HepG2 (cell line): ENCODE results near the gene ADAMTS4. TPM values are rescaled to one million over a fixed set of nuclear protein-coding genes. Genes with fewer than 3 reads are reported as not detected.

Experiments
- ETV6 ChIP-seq: sonication (generic); formaldehyde crosslinking; conservative IDR thresholded peaks from 2 replicates; pipeline ENCODE4 v1.4.0; 2020; ENCODE audit warnings: missing genetic modification reagents
- HCFC1 ChIP-seq: fragments of 150-350 bp; IDR thresholded peaks from 2 replicates; pipeline ENCODE4 v1.6.1; 2014; ENCODE audit warnings: low read depth, low read length
- HNRNPUL1 ChIP-seq: fragments of 200-400 bp; formaldehyde crosslinking; IDR thresholded peaks from 2 replicates; pipeline ENCODE4 v1.6.1; 2017; ENCODE audit warnings: low read depth, mild to moderate bottlenecking, low read length, moderate library complexity
- HOXA3 ChIP-seq: sonication (generic); formaldehyde crosslinking; IDR thresholded peaks from 2 replicates; pipeline ENCODE4 v1.5.0; 2020; ENCODE audit warnings: missing genetic modification reagents
- KLF6 ChIP-seq: IDR thresholded peaks from 2 replicates; pipeline ENCODE4 v1.8.0; 2016; ENCODE audit warnings: missing biosample characterization, missing genetic modification reagents
- KMT2B ChIP-seq: IDR thresholded peaks from 2 replicates; pipeline ENCODE4 v1.6.1; 2016; ENCODE audit warnings: missing genetic modification reagents, missing compliant biosample characterization
- PAX8 ChIP-seq: sonication (generic); formaldehyde crosslinking; IDR thresholded peaks from 2 replicates; pipeline ENCODE4 v1.8.0; 2022; ENCODE audit warnings: mild to moderate bottlenecking, missing genetic modification reagents, borderline replicate concordance
- POLR2AphosphoS5 ChIP-seq: IDR thresholded peaks from 2 replicates; pipeline ENCODE4 v1.6.1; 2012; ENCODE audit warnings: low read depth, low read length
- ZMYM4 ChIP-seq: sonication (generic); formaldehyde crosslinking; IDR thresholded peaks from 2 replicates; pipeline ENCODE4 v1.8.1; 2023; ENCODE audit warnings: mild to moderate bottlenecking, missing genetic modification reagents
- ZNF362 ChIP-seq: sonication (generic); formaldehyde crosslinking; IDR thresholded peaks from 2 replicates; pipeline ENCODE4 v1.4.0; 2020; ENCODE audit warnings: missing genetic modification reagents, mild to moderate bottlenecking, borderline replicate concordance
- ZNF678 ChIP-seq: sonication (generic); formaldehyde crosslinking; IDR thresholded peaks from 2 replicates; pipeline ENCODE4 v1.4.0; 2020; ENCODE audit warnings: mild to moderate bottlenecking, missing genetic modification reagents
- ZNF782 ChIP-seq: sonication (generic); formaldehyde crosslinking; IDR thresholded peaks from 2 replicates; pipeline ENCODE4 v1.4.0; 2020; ENCODE audit warnings: missing genetic modification reagents, mild to moderate bottlenecking, borderline replicate concordance
- polyA plus RNA-seq, 8 experiments: library from polyadenylated mRNA; depleted of rRNA in 3 of 8; stranded (reverse) in 7 of 8; unstranded in 1 of 8; fragments of >200 nt; fragmentation: Illumina TruSeq in 4 of 8; extraction: Trizol in 4 of 8; gene quantifications; 2 replicates each; pipeline versions ENCODE4 v1.2.1 to v1.2.3, GENCODE V29; 2011 to 2016; ENCODE audit warnings: low read depth in 4 of 8, missing spikeins in 1 of 8, mixed read lengths in 1 of 8; ENCODE audit not compliant: insufficient read depth in 1 of 8
- total RNA-seq, 5 experiments: library from RNA; depleted of rRNA; stranded (reverse); fragments of >200 nt; fragmentation: Illumina TruSeq; extraction: Trizol; gene quantifications; 2 replicates each; pipeline ENCODE4 v1.2.3, GENCODE V29; 2016; ENCODE audit warnings: low read depth in 1 of 5
- TF ChIP-seq, protein P1 (sequence below): sonication (generic); formaldehyde crosslinking; IDR thresholded peaks from 2 replicates; pipeline ENCODE4 v1.8.0; 2022; ENCODE audit warnings: mild to moderate bottlenecking, missing genetic modification reagents, borderline replicate concordance

ADAMTS4 gene
- total and polyA plus RNA-seq, 2 of the 13 experiments (the other 11 are each of a cell fraction or from before 2014, with no cell fraction given), result 0.51 to 1.7 TPM

GRCh38 chr1:161218301-161219077, 19.6 kb upstream of the ADAMTS4 start (continued):
- TF ChIP-seq, protein P1, sequence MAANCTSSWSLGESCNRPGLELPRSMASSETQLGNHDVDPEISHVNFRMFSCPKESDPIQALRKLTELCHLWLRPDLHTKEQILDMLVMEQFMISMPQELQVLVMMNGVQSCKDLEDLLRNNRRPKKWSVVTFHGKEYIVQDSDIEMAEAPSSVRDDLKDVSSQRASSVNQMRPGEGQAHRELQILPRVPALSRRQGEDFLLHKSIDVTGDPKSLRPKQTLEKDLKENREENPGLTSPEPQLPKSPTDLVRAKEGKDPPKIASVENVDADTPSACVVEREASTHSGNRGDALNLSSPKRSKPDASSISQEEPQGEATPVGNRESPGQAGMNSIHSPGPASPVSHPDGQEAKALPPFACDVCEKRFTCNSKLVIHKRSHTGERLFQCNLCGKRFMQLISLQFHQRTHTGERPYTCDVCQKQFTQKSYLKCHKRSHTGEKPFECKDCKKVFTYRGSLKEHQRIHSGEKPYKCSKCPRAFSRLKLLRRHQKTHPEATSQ (CRISPR knock-in tag), result no peak
- no peak for TF ChIP-seq HNRNPUL1
- TF ChIP-seq KMT2B (CRISPR knock-in tag), result no peak
- 0 out of 2 replicates have a peak, but pooled peaks have one; percentile 37 for TF ChIP-seq ZMYM4 (CRISPR knock-in tag)
- TF ChIP-seq ZNF782 (CRISPR knock-in tag), result no peak
- TF ChIP-seq POLR2AphosphoS5, result peak; percentile 16; the same call in 1 of the 2 replicates
- TF ChIP-seq ZNF678 (CRISPR knock-in tag), result no peak
- TF ChIP-seq HOXA3, result peak; percentile 67; the same call in 1 of the 2 replicates
- TF ChIP-seq HCFC1, result no peak
- TF ChIP-seq PAX8 (CRISPR knock-in tag), result no peak
- no peak; the same call in 1 of the 2 replicates for TF ChIP-seq ETV6
- TF ChIP-seq KLF6, result 0 out of 2 replicates have a peak, but pooled peaks have one; percentile 25
- TF ChIP-seq ZNF362, result peak; percentile 59; the same call in 1 of the 2 replicates
